NCI-H2196 (cell line): ENCODE results near the gene TAF10.

Source experiments
- DNase-seq: peaks from one replicate; lab custom pipeline; 2025; ENCODE audit not compliant: unreplicated experiment; lab: John Stamatoyannopoulos, UW

Gene TAF10

GRCh38 chr11:6640985-6641701 is 29.1 kb upstream of the TAF10 start:
- DNase-seq, result no peak

DNA sequence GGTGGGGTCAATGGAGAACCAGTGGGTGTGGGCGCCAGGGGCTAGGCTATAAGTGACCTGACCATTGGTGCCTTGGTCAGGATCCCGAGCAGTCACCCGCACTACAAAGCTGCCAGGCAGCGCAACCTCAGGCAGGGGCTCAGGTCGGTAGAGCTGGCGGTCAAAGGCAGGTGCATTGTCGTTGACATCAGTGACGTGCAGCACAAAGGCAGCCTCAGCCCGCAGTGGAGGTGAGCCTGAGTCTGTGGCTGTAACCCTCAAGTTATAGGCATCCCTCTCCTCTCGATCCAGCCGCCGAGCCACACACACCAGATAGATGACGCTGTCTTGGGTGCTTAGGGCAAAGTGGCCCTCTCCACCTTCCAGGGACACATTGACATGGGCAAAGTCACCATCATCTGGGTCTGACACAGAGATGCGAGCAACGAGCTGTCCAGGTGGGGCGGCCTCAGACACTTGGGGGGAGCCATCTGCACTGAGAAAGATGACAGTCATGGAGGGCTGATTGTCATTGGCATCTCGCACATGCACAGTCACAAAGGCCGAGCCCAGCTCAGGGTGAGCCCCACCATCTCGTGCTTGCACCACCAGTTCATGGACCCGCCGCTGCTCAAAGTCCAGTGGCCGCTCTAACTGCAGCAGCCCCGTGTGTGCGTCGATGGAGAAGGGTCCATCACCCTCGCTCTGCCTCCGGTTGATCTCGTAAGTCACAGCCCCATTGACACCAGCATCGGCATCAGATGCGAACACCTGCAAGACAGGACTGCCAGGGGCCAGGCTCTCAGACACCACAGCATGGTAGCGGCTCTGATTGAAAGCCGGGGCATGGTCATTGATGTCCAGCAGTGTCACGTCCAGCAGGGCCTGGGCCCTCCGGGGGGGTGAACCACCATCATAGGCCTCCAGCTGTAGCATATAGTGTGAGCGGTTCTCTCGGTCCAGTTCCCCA is 28.3 kb upstream of the TAF10 start:
- no peak for DNase-seq

GRCh38 chr11:6638429-6638828 is 26.4 kb upstream of the TAF10 start:
- peak; percentile 30 for DNase-seq

DNA sequence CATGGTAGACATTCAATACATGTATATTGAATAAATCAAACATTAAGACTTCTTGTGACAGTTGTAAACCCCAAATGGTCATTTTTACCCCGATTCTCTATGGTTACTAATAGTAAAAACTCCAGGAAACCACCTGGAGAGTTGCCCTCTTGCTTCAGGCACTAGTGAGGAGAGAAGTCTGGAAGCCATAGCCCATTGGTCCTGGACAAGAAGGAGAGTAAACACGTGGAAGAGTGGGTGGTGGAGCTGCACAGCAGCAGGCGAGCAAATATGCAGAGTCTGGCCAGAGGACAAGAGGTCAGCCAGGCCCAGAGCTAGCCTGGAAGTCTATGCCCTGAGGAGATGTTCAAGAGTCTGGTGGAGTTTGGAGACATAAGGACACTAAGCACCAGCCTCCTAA is 25.9 kb upstream of the TAF10 start:
- peak; percentile 35 for DNase-seq

GRCh38 chr11:6636480-6636879 is 24.5 kb upstream of the TAF10 start:
- no peak for DNase-seq

- no peak for DNase-seq
Measured at GRCh38 chr11:6635082-6635932, 23.3 kb upstream of the TAF10 start.

DNA sequence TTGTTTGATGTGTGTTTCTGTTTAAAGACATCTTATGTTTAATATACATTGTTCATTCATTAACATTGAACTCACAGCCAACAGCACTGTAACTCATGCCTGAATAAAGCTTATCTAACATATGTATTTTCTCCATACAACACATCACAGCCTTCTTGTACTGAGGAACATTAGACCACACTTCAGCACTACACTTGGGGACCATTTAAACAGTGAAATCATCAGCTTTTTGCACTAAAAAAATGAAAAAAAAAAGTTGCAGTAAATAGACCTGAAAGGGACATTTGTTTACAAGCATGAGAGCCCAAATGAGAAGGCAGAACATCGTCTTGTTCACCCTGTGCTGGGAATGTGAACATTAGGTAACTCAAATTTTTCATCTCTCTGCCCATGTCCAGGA is 22.5 kb upstream of the TAF10 start:
- no peak for DNase-seq

DNA sequence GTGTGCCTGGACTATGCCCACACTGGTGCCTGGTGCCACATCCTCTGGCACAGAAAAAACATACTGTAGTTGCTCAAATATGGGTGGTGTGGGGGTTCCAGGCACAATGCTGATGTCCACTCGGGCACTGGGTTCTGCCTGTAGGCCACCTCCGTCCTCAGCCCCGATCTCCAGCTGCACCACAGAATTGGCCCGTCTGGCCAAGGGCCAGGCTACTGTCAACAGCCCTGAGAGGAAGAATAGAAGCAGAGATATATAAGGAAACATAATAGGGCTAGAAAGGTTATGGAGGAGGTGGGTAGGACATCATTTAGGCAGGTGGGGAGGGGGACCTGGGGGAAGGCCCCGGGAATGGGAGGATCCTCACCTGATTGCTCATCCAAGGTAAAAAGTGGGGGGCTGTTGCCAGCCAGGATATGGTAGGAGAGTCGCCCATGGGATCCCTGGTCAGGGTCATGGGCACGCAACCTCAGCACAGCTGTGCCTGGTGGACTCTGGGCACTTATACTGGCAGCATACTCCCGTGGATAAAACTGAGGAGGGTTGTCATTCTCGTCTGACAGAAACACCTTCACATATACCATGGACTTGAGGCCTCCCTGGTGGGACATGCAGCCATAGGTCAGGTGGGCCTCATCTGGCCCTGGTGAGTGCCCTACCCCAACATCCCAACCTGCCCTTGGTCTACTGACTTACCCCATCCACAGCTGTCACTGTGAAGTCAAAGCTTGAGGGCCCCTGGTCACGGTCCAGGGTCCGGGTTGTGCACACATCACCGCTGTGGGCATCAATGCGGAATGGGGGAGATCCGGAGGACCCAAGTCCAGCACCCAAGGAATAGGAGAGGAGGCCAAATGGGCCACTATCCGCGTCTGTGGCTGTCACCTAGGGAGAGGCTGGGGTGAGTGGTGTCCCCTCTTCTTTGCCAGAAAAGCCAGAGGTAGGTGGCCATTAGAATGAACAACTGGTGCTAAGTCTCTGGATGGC is 21.7 kb upstream of the TAF10 start:
- DNase-seq, result no peak

DNA sequence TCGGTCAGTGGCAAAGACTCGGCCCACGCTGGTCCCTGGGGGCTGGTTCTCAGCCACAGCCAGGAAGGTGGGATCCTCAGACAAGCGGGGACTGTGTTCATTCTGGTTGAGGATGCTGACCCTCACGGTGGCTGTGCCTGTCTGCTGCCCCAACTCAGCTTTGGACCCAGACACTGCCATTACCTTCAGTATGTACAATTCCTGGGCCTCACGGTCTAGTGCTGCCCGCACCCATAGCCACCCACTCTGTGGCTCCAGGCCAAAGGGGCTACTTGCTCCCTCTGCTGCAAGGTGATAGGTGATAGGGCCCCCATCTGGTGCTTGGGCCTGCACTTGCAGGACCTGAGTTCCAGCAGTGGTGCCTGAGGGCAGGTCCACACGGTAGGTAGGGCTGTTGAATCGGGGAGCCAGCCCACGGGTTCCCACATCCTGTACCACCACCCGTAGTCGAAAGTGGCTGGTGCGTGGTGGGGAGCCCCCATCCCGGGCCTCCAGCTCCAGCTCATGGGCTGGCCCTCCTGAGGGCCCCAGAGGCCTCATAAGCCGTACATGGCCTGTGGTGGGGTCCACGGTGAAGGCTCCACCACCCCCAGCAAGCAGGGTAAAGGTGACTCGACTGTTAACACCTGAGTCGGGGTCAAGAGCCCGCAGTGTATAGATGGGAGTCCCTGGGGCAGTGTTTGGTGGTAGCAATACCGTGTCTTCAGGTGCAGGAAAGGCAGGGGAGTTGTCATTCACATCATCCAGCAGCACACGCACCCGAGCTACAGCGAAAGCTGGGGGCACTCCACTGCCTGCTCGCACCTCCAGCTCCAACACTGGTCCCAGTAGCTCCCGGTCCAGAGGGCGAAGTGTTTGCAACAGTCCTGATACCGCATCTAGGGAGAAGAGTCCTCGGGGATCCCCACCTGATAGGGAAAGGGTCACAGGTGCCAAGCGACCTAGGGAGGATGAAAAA is 20.4 kb upstream of the TAF10 start:
- DNase-seq, result no peak

GRCh38 chr11:6631361-6631890 is 19.4 kb upstream of the TAF10 start:
- no peak for DNase-seq

DNA sequence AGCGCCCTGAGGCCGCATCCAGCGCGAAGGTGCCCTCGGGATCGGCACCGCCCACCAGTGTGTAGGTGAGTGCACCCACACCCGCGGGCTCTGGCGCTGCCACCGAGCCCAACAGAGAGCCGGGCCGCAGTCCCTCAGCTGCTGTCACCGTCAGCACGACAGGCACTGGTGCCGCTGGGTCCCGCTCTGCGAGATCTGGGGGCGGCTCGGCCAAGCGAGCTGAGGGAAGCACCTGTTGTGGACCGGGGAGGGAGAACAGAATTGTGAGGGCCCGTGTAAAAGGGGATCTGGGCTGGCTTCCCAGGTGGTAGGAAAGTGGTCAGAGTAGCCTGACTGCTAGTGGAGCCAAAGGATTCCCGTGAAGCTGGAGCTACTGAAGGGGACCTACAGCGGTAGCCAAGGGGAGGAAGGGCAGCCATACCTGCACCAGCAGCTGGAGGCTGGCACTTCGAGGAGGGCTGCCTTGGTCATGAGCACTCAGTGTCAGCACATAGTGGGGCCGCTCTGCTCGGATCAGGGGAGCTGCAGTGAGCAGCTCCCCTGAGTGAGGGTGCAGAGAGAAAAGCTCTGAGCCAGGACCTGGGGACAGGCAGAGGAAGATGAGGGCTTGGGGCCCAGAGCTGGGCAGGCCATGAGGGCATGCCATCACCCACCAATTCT is 18.7 kb upstream of the TAF10 start:
- DNase-seq, result no peak

- no peak for DNase-seq
Measured at GRCh38 chr11:6629892-6630631, 18.0 kb upstream of the TAF10 start.

- no peak for DNase-seq
Measured at GRCh38 chr11:6629573-6629891, 17.5 kb upstream of the TAF10 start.

GRCh38 chr11:6628526-6628925 is 16.5 kb upstream of the TAF10 start:
- no peak for DNase-seq

- no peak for DNase-seq
Measured at GRCh38 chr11:6627762-6628241, 15.8 kb upstream of the TAF10 start.

GRCh38 chr11:6626971-6627761 is 15.2 kb upstream of the TAF10 start:
- no peak for DNase-seq
